ENCODE results near the gene CES4A. TPM values are rescaled to one million over a fixed set of nuclear protein-coding genes. Genes with fewer than 3 reads are reported as not detected.
"Not testable (repeated sequence)": the region's sequence is repeated elsewhere in the genome, so short reads cannot be mapped to it uniquely, and the experiment has no call there.

The CES4A gene
- total RNA-seq, 1 experiment from 2014 or later = not detected

DNA sequence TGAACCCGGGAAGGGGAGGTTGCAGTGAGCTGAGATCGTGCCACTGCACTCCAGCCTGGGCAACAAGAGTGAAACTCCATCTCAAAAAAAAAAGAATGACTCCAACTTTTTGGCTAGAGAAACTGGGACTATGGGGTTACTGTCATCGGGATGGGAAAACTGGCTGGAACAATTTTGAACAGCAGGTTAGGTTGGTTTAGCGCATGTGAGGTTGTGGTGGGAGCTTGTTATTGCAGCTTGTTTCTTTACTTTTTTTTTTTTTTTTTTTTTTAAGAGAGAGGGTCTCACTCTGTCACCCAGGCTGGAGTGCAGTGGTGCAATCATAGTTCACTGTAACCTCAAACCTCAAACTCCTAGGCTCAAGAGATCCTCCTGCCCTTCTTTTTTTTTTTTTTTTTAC, 53.1 kb downstream of the CES4A start:
- DNase-seq (ENCODE audit: low read depth) = not testable (repeated sequence)

DNA sequence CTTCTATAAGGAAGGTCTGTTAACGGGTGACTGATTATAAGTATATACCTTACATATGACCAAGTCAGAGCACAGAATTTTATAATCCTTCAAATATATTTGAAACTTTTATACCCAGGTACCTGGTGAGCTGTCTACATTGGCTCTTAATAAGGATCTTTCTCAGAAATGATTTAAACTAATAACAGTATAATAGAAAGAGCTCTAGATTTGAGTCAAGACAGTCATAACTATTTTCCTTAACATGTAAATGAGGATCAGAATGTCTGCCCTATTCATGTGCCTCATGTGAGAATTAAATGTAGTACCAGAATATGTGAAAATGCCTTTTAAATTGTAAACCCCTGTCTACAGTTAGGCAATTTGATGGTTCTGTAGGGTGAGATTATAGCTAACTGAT, 55.0 kb downstream of the CES4A start:
- DNase-seq (ENCODE audit: low read depth) = no peak

DNA sequence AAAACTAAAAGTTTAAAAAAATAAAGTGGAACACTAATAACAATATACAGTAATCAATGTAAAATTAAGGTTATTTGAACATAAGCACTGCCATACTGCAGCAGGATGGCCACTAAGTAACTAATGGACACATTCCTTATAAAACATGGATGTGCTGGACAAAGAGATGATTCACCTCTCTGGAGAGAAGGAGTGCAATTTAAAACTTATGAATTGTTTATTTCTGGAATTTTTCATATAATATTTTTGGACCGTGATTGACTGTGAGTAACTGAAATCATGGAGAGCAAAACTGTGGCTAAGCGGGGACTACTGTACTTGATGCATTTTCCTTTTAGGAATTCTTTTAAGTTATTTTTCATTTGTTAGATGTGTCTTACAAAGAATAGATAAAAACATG, 62.4 kb downstream of the CES4A start:
- no peak for DNase-seq (ENCODE audit: low read depth)

DNA sequence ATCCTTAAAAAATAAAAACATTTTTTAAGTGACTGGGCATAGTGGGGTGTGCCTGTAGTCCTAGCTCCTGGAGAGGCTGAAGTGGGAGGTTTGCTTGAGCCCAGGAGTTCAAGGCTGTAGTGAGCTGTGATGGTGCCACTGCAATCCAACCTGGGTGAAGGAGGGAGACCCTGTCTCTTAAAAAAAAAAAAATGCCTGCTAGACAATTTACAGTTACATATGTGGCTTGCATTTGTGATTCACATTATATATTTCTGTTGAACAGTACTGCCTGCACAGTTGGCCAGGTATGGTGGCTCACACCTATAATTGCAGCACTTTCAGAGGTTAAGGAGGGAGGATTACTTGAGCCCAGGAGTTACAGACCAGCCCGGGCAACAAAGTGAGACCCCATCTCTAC, 64.0 kb downstream of the CES4A start:
- DNase-seq (ENCODE audit: low read depth) = no peak

DNA sequence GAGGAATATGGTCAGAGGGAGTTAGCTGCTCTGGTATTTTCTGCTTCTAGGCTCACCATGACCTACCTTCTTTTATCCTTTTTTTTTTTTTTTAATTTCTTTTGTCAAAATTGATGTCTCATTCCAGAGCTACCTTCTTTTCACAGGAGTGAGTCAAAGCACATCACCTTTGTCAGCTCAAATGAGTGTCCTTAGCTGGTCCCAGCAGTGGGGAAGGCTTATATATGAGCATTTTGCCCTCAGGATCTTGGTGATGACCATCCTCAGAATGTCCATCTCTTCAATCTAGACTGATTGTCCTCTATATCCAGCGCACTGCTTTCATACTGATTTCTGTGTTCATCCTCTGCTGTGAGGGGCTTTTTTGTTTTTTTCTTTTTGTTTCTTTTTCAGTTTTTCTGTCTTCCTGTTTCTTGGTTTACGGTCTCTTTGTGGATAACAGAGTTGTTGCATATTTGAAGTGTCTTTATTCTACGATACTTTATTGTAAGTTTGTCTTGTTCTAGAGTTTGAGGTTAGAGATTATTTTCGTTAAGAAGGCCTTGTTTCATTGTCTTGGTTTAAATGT, 65.5 kb downstream of the CES4A start:
- no peak for DNase-seq (ENCODE audit: low read depth)

DNA sequence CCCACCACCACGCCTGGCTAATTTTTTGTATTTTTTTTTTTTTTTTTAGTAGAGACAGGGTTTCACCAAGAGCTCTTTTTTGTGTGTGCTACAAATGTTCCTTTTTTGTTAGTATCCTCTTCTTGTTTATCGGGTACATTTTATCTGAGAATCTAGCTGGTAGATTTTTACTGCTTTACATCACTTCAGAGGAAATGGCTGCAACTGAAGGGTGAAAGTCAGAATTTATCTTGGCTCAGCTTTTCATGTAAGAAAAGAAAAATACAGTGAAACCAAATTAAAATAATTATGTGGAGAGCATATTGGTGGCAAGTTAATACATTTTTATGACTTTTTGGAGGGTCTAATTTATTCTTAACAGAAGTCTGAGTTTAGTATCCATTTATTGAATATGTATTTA, 66.5 kb downstream of the CES4A start:
- no peak for DNase-seq (ENCODE audit: low read depth)

DNA sequence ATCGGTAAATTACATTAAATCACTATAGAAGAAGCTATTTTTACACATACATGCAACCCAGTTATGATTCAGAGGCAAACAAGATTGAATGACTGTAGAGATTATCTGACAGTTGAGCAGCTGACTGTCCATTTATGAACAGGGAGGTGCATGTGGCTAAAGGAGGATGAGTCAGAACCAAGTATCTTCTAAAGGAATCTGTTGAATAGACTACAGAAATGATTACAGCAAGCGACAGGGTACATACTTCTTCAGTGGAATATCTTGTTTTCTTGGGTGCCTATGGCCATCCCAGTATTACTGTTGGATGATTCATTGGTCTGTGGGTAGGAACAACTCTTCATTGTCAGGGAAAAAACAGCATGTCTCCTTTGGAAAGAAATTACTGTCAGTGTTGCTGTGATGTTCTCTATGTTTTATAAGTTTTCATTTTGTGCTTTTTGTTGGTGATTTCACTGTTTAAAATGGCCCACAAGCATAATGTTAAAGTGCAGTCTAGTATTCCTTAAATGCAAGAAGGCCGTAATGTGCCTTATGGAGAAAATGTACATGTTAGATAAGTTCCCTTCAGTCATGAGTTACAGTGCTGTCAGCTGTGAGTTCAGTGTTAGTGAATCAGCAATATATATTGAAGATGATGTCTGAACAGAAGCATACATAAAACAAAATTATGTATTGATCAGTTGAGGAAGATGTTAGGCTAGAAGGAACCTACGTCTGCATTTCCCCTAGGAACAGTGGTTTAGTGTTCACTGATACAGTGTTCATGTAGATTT, 67.5 kb downstream of the CES4A start:
- peak; percentile 98 for DNase-seq (ENCODE audit: low read depth)

Small RNAs within 50 kb of the gene (small RNA-seq; reads per million reads assigned to genes)
- not detected for gene RN7SL543P

Other genes starting within 250 kb of the CES4A start
- gene DYNC1LI2, start 237.0 kb upstream of the CES4A start, total RNA-seq (2014; rRNA removed; shearing (Covaris generic)) = 29.6 and 52.9 TPM in 2 replicates
- gene TERB1, start 187.0 kb upstream of the CES4A start, total RNA-seq (2014; rRNA removed; shearing (Covaris generic)) = not detected in 2 replicates
- gene NAE1, start 157.6 kb upstream of the CES4A start, total RNA-seq (2014; rRNA removed; shearing (Covaris generic)) = 86.8 and 93.6 TPM in 2 replicates
- not detected in 2 replicates for gene CA7, start 144.2 kb upstream of the CES4A start, total RNA-seq (2014; rRNA removed; shearing (Covaris generic))
- 10.6 and 12.1 TPM in 2 replicates for gene PDP2, start 108.1 kb upstream of the CES4A start, total RNA-seq (2014; rRNA removed; shearing (Covaris generic))
- not detected in 2 replicates for gene CDH16, start 69.7 kb upstream of the CES4A start, total RNA-seq (2014; rRNA removed; shearing (Covaris generic))
- 0.13 TPM in 1 of 2 replicates, not detected in the other for gene RRAD, start 63.1 kb upstream of the CES4A start, total RNA-seq (2014; rRNA removed; shearing (Covaris generic))
- gene CIAO2B, start 54.2 kb upstream of the CES4A start, total RNA-seq (2014; rRNA removed; shearing (Covaris generic)) = 230 and 244 TPM in 2 replicates
- gene CES2, start 53.1 kb upstream of the CES4A start, total RNA-seq (2014; rRNA removed; shearing (Covaris generic)) = 19.3 and 24.0 TPM in 2 replicates
- 0.53 and 1.2 TPM in 2 replicates for gene CES3, start 27.3 kb upstream of the CES4A start, total RNA-seq (2014; rRNA removed; shearing (Covaris generic))
- gene CBFB, start 40.6 kb downstream of the CES4A start, total RNA-seq (2014; rRNA removed; shearing (Covaris generic)) = 62.7 and 93.7 TPM in 2 replicates
- 12.1 and 23.8 TPM in 2 replicates for gene PHAF1, start 121.4 kb downstream of the CES4A start, total RNA-seq (2014; rRNA removed; shearing (Covaris generic))
- 2.8 and 5.6 TPM in 2 replicates for gene B3GNT9, start 162.4 kb downstream of the CES4A start, total RNA-seq (2014; rRNA removed; shearing (Covaris generic))
- 10.9 and 13.7 TPM in 2 replicates for gene TRADD, start 171.3 kb downstream of the CES4A start, total RNA-seq (2014; rRNA removed; shearing (Covaris generic))
- 10.3 and 12.8 TPM in 2 replicates for gene FBXL8, start 171.4 kb downstream of the CES4A start, total RNA-seq (2014; rRNA removed; shearing (Covaris generic))
- 9.0 and 11.0 TPM in 2 replicates for gene HSF4, start 176.2 kb downstream of the CES4A start, total RNA-seq (2014; rRNA removed; shearing (Covaris generic))
- 18.4 and 22.8 TPM in 2 replicates for gene NOL3, start 181.9 kb downstream of the CES4A start, total RNA-seq (2014; rRNA removed; shearing (Covaris generic))
- gene MATCAP1, start 195.4 kb downstream of the CES4A start, total RNA-seq (2014; rRNA removed; shearing (Covaris generic)) = 7.0 and 11.6 TPM in 2 replicates
- gene EXOC3L1, start 201.5 kb downstream of the CES4A start, total RNA-seq (2014; rRNA removed; shearing (Covaris generic)) = 1.1 and 1.6 TPM in 2 replicates
- 201 and 230 TPM in 2 replicates for gene E2F4, start 203.6 kb downstream of the CES4A start, total RNA-seq (2014; rRNA removed; shearing (Covaris generic))
- 2.6 and 3.0 TPM in 2 replicates for gene ELMO3, start 210.5 kb downstream of the CES4A start, total RNA-seq (2014; rRNA removed; shearing (Covaris generic))
- gene TMEM208, start 238.5 kb downstream of the CES4A start, total RNA-seq (2014; rRNA removed; shearing (Covaris generic)) = 39.4 and 50.3 TPM in 2 replicates